SK-N-SH (cell line): ENCODE data around the gene EPB41L2.

ENCODE experiments used
- FOSL2 ChIP-seq: IDR thresholded peaks from 2 replicates; pipeline ENCODE4 v1.4.0; 2012; ENCODE audit warnings: low read depth, mild to moderate bottlenecking, moderate library complexity, borderline replicate concordance
- JUND ChIP-seq: IDR thresholded peaks from 2 replicates; pipeline ENCODE4 v1.4.0; 2012
- NFIC ChIP-seq: IDR thresholded peaks from 2 replicates; pipeline ENCODE4 v1.4.0; 2012; ENCODE audit warnings: borderline replicate concordance
- RFX5 ChIP-seq: IDR thresholded peaks from 2 replicates; pipeline ENCODE4 v1.6.1; 2012; ENCODE audit warnings: mild to moderate bottlenecking, improper control_type of control experiment, low read length
- USF2 ChIP-seq: fragments of 150-350 bp; IDR thresholded peaks from 2 replicates; pipeline ENCODE4 v1.6.1; 2017; ENCODE audit warnings: antibody characterized with exemption, low read length, low read depth, borderline replicate concordance
- TF ChIP-seq, protein P1 (sequence below): fragments of 200-600 bp; sonication (generic); IDR thresholded peaks from 2 replicates; pipeline ENCODE4 v1.6.1; 2017; ENCODE audit warnings: antibody characterized with exemption, mild to moderate bottlenecking, moderate library complexity
- TF ChIP-seq, protein P2 (sequence below): IDR thresholded peaks from 2 replicates; pipeline ENCODE4 v1.6.1; 2012; ENCODE audit warnings: mild to moderate bottlenecking, low read depth, low read length, moderate library complexity
- TF ChIP-seq, protein P3 (sequence below): IDR thresholded peaks from 2 replicates; pipeline ENCODE4 v1.4.0; 2012; ENCODE audit warnings: low read depth, borderline replicate concordance
- TF ChIP-seq, protein P4 (sequence below): IDR thresholded peaks from 2 replicates; pipeline ENCODE4 v1.4.0; 2012; ENCODE audit warnings: low read depth

DNA sequence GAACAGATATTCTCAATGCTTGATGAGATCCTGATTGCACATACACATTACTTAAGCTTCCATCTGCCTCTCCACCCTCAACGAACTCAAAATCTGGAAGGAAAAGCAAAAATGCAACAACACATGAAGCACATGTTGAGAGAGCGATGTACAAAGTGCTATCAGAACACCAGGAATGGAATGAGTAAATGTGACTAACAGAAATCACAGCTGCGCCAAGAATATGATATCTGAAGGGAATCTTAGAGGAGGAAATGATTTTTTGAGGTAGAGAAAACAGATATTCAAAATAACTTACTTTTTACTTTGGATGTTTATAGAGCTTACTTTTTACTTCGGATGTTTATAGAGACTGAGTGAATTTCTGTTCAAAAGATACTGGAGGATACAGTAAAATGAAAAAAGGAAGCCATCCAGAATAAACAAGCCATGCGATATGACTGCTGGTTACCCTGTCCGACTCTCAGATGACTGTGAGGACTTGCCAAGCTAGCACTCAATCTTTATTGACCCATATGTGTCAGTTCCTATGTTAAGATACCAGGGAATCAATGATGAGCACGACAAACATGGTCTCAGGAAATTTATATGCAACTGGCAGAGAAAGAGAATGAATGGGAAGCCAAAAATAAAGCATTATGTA, 133.9 kb downstream of the EPB41L2 start:
- TF ChIP-seq, protein P1, sequence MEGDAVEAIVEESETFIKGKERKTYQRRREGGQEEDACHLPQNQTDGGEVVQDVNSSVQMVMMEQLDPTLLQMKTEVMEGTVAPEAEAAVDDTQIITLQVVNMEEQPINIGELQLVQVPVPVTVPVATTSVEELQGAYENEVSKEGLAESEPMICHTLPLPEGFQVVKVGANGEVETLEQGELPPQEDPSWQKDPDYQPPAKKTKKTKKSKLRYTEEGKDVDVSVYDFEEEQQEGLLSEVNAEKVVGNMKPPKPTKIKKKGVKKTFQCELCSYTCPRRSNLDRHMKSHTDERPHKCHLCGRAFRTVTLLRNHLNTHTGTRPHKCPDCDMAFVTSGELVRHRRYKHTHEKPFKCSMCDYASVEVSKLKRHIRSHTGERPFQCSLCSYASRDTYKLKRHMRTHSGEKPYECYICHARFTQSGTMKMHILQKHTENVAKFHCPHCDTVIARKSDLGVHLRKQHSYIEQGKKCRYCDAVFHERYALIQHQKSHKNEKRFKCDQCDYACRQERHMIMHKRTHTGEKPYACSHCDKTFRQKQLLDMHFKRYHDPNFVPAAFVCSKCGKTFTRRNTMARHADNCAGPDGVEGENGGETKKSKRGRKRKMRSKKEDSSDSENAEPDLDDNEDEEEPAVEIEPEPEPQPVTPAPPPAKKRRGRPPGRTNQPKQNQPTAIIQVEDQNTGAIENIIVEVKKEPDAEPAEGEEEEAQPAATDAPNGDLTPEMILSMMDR = no peak
- TF ChIP-seq, protein P2, sequence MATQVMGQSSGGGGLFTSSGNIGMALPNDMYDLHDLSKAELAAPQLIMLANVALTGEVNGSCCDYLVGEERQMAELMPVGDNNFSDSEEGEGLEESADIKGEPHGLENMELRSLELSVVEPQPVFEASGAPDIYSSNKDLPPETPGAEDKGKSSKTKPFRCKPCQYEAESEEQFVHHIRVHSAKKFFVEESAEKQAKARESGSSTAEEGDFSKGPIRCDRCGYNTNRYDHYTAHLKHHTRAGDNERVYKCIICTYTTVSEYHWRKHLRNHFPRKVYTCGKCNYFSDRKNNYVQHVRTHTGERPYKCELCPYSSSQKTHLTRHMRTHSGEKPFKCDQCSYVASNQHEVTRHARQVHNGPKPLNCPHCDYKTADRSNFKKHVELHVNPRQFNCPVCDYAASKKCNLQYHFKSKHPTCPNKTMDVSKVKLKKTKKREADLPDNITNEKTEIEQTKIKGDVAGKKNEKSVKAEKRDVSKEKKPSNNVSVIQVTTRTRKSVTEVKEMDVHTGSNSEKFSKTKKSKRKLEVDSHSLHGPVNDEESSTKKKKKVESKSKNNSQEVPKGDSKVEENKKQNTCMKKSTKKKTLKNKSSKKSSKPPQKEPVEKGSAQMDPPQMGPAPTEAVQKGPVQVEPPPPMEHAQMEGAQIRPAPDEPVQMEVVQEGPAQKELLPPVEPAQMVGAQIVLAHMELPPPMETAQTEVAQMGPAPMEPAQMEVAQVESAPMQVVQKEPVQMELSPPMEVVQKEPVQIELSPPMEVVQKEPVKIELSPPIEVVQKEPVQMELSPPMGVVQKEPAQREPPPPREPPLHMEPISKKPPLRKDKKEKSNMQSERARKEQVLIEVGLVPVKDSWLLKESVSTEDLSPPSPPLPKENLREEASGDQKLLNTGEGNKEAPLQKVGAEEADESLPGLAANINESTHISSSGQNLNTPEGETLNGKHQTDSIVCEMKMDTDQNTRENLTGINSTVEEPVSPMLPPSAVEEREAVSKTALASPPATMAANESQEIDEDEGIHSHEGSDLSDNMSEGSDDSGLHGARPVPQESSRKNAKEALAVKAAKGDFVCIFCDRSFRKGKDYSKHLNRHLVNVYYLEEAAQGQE = no peak
- TF ChIP-seq NFIC (no peak), FOSL2 (no peak), RFX5 (no peak), USF2 (no peak), JUND (no peak)
- TF ChIP-seq, protein P3, sequence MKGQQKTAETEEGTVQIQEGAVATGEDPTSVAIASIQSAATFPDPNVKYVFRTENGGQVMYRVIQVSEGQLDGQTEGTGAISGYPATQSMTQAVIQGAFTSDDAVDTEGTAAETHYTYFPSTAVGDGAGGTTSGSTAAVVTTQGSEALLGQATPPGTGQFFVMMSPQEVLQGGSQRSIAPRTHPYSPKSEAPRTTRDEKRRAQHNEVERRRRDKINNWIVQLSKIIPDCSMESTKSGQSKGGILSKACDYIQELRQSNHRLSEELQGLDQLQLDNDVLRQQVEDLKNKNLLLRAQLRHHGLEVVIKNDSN = no peak
- TF ChIP-seq, protein P4, sequence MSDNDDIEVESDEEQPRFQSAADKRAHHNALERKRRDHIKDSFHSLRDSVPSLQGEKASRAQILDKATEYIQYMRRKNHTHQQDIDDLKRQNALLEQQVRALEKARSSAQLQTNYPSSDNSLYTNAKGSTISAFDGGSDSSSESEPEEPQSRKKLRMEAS = no peak
